Stimulated activated CD8-positive, alpha-beta memory T cell treated with anti-CD3 and anti-CD28 coated beads, Interleukin-15, amount 100 ng/mL, for 24 hours (primary cell): Measurements from ENCODE around the gene MEIS2.

Experiments
- DNase-seq: peaks from one replicate; pipeline ENCODE4 v3.0.0-alpha.2; 2020; ENCODE audit warnings: low read depth

MEIS2 gene

DNA sequence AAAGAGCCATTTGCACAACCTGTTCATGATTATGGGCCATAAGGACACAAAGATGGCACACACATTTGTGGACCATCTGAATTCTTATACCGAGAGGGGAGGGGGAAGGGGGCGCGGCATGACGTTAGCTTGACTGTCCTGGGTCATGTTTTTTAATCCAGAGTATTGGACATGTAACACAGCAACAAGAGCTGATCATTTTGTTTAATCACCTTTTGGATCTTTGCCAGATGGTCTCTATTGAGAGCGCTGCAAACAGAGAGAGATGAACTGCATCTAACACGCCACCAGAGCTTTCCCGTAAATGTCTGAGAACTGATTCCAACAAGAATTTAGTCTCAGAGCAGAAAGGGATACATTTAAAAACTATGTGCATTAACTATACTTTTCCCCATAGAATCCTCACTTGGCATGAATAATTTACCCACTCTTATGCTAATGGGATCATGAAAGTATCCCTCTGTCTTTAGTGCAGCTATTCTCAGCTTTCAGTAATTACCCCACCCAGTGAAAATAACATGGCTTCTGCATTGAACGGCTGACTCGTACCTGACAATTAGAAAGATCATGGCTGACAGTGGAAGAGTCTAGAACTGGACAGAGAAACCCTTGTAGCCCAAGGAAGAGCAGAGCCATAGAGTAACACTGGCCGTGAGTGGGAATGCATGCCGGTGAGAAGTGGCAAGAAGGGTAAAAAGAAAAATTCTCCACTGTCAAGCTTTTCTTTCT is 22.6 kb downstream of the MEIS2 start:
- no peak for DNase-seq

DNA sequence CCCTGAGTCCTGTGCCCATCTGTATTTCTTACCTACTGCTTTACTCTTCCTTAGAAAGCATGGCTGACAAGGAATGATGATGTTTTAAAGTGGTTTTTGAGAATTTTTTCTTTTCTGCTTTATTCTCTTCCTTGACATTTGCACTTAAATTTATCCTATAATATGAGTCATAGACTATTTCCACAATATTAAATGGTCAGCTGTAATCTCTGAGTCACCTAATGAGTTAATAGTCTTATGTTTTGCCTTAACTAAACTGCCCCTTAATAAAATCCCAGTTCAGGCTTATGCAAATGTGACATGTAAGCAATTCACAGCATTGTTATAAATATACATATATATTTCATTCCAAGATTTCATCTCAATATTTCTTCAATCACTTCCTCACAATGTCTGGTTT is 23.8 kb downstream of the MEIS2 start:
- no peak for DNase-seq

- DNase-seq, result no peak
Measured at GRCh38 chr15:37075777-37076176, 24.6 kb downstream of the MEIS2 start.

- no peak for DNase-seq
Measured at GRCh38 chr15:37072181-37072580, 28.2 kb downstream of the MEIS2 start.

DNA sequence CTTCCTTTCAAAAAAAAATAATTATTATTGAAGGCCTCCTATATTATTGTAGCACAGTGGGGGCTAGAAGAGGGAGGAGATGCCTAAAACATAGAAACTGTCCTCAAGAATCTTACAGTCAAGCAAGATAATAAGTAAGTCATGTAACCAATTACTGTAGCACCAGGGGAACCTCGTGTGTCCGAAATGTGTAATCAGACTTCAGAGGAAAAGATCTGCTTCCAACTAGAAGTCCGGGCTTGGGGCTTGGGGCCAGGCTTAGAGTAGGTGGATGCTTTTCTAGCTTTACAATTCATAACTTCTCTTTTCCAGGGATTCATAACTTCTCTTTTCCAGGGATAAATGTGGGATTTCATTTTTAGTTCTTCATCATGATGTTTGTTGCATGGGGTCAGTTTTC is 29.2 kb downstream of the MEIS2 start:
- no peak for DNase-seq

- DNase-seq, result no peak
Measured at GRCh38 chr15:37070686-37071085, 29.7 kb downstream of the MEIS2 start.

DNA sequence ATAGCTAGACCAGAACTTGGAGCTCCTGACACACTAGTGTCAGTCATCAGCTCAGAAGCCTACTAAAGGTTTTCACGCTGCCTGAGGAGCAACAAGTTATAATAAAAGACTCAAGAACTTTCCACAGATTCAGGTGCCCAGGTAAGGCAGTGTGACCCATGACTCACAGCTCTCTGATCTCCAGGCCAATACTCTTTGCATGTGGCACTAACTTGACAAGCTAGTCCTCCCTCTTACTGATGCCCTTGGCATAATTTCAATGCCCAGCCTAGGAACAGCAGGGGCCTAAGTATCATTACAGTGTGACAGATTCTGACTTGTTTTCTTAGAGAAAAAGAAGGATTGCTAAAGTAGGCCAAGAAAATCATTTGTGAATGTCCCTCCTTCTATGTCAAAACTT is 38.4 kb downstream of the MEIS2 start:
- no peak for DNase-seq

GRCh38 chr15:37059086-37059485 is 41.3 kb downstream of the MEIS2 start:
- no peak for DNase-seq

DNA sequence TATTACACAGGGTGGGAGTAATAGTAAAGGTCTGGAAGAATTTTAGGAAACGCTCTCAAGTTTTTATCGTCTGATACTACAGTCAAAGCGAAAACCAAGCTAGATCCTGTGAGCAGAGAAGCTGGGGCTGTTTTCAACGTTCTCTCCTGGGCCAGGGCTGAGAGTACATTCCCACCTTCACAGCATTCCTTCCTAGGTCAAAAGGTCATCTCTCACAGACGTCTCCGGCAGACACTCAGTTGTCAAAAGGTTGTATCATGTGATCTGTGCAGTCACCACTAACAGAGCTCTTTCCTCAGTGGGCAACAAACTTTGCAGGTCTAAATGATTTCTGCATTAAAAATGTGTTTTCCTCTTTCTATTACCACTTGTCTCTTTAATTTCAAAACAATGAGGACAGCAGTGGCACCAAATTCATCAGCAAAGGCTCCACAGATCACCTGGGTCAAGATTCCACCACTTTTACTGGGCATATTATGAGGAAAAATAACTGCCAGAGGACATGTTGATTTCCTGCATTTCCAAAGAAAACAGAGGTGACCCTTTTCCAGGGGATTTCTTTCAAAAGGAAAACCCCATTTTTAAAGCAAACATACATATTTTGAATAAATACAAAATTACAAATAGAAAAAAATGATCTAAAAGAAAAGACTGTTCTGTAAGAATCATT is 41.9 kb downstream of the MEIS2 start:
- DNase-seq, result no peak

- no peak for DNase-seq
Measured at GRCh38 chr15:37057831-37058230, 42.5 kb downstream of the MEIS2 start.

GRCh38 chr15:37057256-37057655 is 43.1 kb downstream of the MEIS2 start:
- no peak for DNase-seq

GRCh38 chr15:37056177-37057121 is 43.9 kb downstream of the MEIS2 start:
- DNase-seq, result no peak

DNA sequence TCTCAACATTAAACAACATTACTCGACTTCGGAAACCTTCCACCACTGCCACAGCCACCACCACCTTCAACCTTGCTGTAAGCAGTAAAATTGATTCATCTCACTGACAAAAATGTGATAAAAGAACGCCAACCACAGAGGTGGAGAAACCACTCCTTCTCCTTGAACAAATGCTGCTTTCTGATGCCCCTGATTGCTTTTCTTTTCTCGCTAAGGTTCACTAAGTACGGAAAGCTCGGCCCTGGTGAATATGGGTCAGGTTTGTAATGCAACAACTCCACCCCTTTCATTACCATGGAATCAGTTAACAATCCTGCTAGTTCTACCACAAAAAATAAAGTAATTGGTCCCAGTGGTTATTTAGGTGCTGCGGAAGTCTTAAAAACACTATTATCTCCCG is 44.9 kb downstream of the MEIS2 start:
- DNase-seq, result no peak

- no peak for DNase-seq
Measured at GRCh38 chr15:37054336-37054735, 46.0 kb downstream of the MEIS2 start.

GRCh38 chr15:37053166-37053565 is 47.2 kb downstream of the MEIS2 start:
- DNase-seq, result no peak

DNA sequence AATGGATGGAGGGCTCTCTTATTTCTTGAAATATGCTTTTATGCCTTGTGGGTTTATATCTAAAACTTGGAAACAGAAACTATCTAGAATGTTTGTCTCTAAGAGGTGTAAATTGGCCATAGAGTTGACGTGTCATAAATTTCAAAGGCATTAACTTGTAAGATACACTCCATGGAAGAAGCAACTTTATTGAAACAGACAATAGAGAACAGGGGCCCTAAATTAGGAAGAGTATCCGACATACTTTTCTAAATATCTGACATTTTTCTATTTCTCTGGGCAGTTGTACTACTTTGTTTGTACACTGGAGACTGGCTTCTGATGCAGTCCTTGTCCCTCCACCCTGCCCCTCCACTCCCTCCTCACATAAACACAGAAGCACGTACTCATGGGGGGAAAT is 50.0 kb downstream of the MEIS2 start:
- DNase-seq, result no peak

DNA sequence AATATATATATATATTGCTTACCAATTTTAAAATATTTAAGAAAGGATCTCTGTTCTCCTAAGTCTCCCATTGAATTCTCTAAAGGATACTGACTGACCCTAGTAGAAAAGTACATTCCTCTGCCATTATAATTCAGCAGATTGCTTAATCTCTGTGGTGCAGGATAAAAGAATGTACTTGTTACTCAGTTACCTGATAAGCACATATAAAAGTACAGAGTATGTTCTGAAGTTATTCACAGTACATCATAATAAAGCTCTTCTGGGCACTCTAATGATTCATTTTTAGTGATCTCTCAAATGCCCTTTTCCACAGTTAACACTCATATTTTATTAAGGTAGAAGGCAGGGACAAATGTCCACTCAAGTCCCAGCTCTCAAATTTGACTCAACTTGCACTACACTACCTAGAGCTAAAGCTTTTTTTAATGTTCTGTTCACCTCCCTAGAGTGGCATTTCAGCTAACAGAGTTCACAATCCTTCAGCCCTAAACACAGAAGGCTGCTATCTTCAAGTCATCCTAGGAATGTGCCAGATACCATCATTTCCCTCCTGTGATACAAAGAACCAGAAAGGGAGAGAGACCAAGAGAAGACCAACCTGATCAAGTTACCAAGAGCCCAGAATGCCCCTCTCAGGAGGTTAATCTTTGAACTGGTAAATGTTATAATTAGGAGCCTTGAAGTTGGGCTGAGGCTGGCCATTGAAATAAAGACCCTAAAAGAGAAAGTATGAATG is 53.3 kb downstream of the MEIS2 start:
- no peak for DNase-seq

GRCh38 chr15:37045859-37046740 is 54.2 kb downstream of the MEIS2 start:
- DNase-seq, result no peak

GRCh38 chr15:37044915-37045648 is 55.3 kb downstream of the MEIS2 start:
- DNase-seq, result no peak

GRCh38 chr15:37041836-37042235 is 58.5 kb downstream of the MEIS2 start:
- no peak for DNase-seq
